WI38 (cell line): Measurements from ENCODE around the gene TMEM204.

Experiments used
- H3K4me3 ChIP-seq: 2 replicates; pipeline ENCODE4 v1.5.1; 2011; ENCODE audit warnings: low read depth, mild to moderate bottlenecking, control low read depth, low read length
- TF ChIP-seq, protein P1 (sequence below): IDR thresholded peaks from 2 replicates; pipeline ENCODE4 v1.5.1; 2012; ENCODE audit warnings: low read depth, mild to moderate bottlenecking, control low read depth, low read length

The TMEM204 gene

DNA sequence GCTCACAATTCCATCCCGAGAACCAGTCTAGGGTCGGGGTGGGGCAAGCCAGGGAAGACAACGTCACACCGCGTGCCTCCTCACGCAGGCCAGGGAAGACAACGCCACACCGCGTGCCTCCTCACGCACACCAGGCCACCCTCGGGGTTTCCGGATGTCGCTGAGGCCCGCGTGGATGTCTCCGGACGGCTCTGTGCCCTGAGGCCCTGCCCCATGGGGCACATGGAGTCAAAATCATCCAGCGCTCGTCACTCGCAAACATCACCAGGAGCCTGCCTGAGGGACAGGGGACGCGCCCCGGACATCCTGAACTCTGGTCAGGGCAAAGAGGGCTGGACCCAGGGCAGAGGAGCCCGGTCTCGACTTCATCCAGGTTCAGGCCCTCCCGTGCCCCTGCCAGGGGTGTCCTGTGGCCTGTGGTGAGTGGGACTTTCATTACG lies 3.7 kb downstream of the TMEM204 start:
- TF ChIP-seq, protein P1, sequence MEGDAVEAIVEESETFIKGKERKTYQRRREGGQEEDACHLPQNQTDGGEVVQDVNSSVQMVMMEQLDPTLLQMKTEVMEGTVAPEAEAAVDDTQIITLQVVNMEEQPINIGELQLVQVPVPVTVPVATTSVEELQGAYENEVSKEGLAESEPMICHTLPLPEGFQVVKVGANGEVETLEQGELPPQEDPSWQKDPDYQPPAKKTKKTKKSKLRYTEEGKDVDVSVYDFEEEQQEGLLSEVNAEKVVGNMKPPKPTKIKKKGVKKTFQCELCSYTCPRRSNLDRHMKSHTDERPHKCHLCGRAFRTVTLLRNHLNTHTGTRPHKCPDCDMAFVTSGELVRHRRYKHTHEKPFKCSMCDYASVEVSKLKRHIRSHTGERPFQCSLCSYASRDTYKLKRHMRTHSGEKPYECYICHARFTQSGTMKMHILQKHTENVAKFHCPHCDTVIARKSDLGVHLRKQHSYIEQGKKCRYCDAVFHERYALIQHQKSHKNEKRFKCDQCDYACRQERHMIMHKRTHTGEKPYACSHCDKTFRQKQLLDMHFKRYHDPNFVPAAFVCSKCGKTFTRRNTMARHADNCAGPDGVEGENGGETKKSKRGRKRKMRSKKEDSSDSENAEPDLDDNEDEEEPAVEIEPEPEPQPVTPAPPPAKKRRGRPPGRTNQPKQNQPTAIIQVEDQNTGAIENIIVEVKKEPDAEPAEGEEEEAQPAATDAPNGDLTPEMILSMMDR = no peak
- no peak overlapping the region for H3K4me3 ChIP-seq

DNA sequence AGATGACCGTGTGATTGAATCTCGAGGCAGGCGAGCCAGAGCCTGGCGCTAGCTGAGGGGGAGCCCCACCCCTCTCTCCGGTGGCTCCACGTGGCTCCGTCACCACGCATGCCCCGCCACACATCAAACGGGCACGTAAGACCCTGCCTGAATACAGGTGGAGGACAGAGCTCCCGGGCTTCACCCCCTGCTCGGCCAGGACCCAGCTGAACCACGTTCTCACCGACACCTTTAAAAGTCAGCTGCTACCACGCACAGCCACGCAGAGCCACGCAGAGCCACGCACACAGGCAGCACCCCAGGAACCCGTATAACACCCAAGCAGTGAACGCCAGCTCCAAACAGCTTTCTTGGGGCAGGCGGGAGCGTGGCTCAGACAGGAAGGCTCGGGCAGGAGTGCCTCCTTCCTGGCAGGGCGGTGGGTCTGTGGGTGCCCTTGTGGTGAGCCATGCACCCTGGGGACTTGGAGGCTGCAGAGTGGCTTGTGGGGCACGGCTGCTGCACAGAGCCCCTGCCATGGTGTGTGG lies 4.4 kb downstream of the TMEM204 start:
- TF ChIP-seq, protein P1 = no peak
- no peak overlapping the region for H3K4me3 ChIP-seq

DNA sequence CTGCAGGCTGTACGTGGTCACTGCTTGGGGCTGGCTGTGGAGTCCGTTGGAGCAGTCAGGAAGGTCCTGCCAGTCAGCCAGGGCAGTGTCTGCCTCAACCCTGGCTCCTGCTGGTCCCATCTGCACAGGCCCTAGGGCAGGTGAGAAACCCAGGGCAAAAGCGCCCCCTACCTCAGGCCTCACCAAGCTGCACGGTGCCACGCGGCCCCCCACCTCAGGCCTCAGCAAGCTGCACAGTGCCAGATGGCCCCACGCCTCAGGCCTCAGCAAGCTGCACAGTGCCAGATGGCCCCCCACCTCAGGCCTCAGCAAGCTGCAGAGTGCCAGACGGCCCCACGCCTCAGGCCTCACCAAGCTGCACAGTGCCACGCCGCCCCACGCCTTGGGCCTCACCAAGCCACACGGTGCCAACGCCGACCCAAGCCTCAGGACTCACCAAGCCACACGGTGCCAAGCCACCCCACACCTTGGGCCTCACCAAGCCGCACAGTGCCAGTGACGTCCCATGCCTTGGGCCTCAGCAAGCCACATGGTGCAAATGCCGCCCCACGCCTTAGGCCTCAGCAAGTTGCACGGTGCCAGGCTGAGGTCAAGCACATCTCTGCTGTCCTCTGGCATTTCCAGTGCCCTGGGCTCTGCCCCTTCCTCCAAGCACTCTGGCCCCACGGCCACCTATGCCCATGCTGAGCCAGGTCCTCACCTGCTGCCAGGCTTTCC lies 5.5 kb downstream of the TMEM204 start:
- no peak overlapping the region for H3K4me3 ChIP-seq

GRCh38 chr16:1539720-1540555 lies 6.5 kb downstream of the TMEM204 start:
- H3K4me3 ChIP-seq = no peak overlapping the region
- TF ChIP-seq, protein P1 = no peak

More for the DNA sequence above, 5.5 kb downstream of the TMEM204 start:
- TF ChIP-seq, protein P1 = no peak

DNA sequence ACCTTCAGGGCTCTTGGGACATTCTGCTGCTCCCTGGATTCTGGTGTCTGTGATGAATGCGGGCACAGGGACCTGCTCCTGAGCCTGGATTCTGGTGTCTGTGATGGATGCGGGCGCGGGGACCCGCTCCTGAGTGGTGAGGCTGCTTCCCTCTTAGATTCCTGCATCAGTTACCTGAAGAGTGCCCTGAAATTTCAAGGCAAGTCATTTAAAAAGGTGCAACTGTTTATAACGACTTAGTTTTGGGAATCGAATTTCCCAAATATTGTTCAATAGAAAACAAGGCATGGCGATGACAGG lies 7.0 kb downstream of the TMEM204 start:
- TF ChIP-seq, protein P1 = no peak
- H3K4me3 ChIP-seq = no peak overlapping the region

DNA sequence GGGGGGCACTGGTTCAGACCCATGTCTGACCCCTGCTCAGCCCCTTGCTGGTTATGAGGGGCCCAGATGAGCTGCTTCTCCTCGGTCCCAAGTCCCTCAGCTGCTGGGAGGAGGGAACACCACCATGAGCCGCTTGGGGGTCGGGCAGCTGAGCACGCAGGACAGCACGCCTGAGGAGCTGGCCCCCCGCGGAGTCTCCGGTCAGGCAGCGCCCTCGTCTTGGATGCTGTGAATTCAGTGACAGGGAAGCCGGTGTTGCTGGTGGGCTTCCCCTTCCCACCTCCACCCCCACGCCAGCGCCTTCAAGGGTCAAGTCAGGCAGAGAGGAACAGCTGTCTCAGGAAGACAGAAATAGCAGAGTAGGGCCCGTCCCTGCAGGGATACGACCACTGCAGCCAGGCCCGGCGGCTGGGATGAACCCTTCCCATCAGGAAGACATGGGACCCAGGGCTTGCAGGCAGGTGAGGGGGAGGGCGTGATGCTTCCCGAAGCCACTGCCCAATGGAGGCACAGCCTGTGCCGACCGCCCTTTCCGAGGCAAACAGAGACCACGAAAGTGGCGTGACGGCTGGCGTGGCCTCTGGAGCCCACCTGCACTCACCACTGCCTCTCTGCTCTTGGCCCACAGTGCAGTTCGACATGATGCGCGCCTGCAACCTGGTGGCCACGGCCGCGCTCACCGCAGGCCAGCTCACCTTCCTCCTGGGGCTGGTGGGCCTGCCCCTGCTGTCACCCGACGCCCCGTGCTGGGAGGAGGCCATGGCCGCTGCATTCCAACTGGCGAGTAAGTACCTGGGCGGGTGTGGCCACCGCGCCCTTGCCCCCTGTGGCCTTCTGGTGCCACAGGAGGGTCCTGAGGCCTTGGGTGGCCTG lies 8.1 kb downstream of the TMEM204 start:
- TF ChIP-seq, protein P1 = no peak
- no peak overlapping the region for H3K4me3 ChIP-seq
